ENCODE measurements around the gene CYP2C19. TPM values are rescaled to one million over a fixed set of nuclear protein-coding genes. Genes with fewer than 3 reads are reported as not detected.
"Not testable (repeated sequence)": the region's sequence is repeated elsewhere in the genome, so short reads cannot be mapped to it uniquely, and the experiment has no call there.

Gene CYP2C19
- total RNA-seq, 1 donor from 2014 or later: 6.3 TPM

GRCh38 chr10:94879214-94879613 is 116.7 kb downstream of the CYP2C19 start:
- DNase-seq (ENCODE audit: low spot score): no peak

- DNase-seq (ENCODE audit: low spot score): no peak
These were observed 126.6 kb downstream of the CYP2C19 start for GRCh38 chr10:94889123-94889522.

GRCh38 chr10:94890264-94891022 is 128.0 kb downstream of the CYP2C19 start:
- no peak for DNase-seq (ENCODE audit: low spot score)

GRCh38 chr10:94898414-94898813 is 135.9 kb downstream of the CYP2C19 start:
- not testable (repeated sequence) for DNase-seq (ENCODE audit: low spot score)

GRCh38 chr10:94902080-94902479 is 139.6 kb downstream of the CYP2C19 start:
- DNase-seq (ENCODE audit: low spot score): no peak

- DNase-seq (ENCODE audit: low spot score): no peak
These were observed 140.1 kb downstream of the CYP2C19 start for GRCh38 chr10:94902570-94902969.

Other genes starting within 250 kb of the CYP2C19 start
- gene HELLS, start 216.9 kb upstream of the CYP2C19 start, total RNA-seq (ENCODE audit: insufficient read depth, low replicate concordance): 14.7 TPM
- 1.9 TPM for gene CYP2C18, start 79.0 kb upstream of the CYP2C19 start, total RNA-seq (ENCODE audit: insufficient read depth, low replicate concordance)
- 18.3 TPM for gene CYP2C9, start 176.0 kb downstream of the CYP2C19 start, total RNA-seq (ENCODE audit: insufficient read depth, low replicate concordance)